SHP77 (cell line): ENCODE results near the gene NAPG.
"Not testable (repeated sequence)": the region's sequence is repeated elsewhere in the genome, so short reads cannot be mapped to it uniquely, and the experiment has no call there.

Experiments used
- DNase-seq, 2 experiments: peaks; one replicate each; lab custom pipeline; 2025; lab: John Stamatoyannopoulos, UW

Gene NAPG

GRCh38 chr18:10514601-10515000 lies 11.2 kb upstream of the NAPG start:
- DNase-seq: no peak

GRCh38 chr18:10515456-10515855 lies 10.4 kb upstream of the NAPG start:
- DNase-seq: no peak

- DNase-seq: no peak
Observed at GRCh38 chr18:10516078-10516477, 9.7 kb upstream of the NAPG start.

- DNase-seq: peak; percentile 58 to 61
Observed at GRCh38 chr18:10518595-10519255, 7.1 kb upstream of the NAPG start.

GRCh38 chr18:10519366-10519765 lies 6.5 kb upstream of the NAPG start:
- no peak for DNase-seq

- peak; percentile 68 to 83 for DNase-seq
Observed at GRCh38 chr18:10519999-10520935, 5.6 kb upstream of the NAPG start.

- DNase-seq: no peak
Observed at GRCh38 chr18:10521566-10521965, 4.3 kb upstream of the NAPG start.

- DNase-seq: no peak
Observed at GRCh38 chr18:10522574-10522973, 3.3 kb upstream of the NAPG start.

GRCh38 chr18:10523544-10523943 lies 2.3 kb upstream of the NAPG start:
- no peak for DNase-seq

- no peak for DNase-seq
Observed at GRCh38 chr18:10524507-10525370, 1.1 kb upstream of the NAPG start.

GRCh38 chr18:10525371-10525691 lies 496 bp upstream of the NAPG start:
- no peak for DNase-seq

GRCh38 chr18:10526561-10526949 lies 728 bp downstream of the NAPG start:
- DNase-seq: no peak

- no peak for DNase-seq
Observed at GRCh38 chr18:10528439-10528838, 2.6 kb downstream of the NAPG start.

GRCh38 chr18:10530002-10530401 lies 4.2 kb downstream of the NAPG start:
- DNase-seq: no peak

- DNase-seq: no peak
Observed at GRCh38 chr18:10530852-10531251, 5.0 kb downstream of the NAPG start.

GRCh38 chr18:10533111-10533510 lies 7.3 kb downstream of the NAPG start:
- no peak for DNase-seq

GRCh38 chr18:10536280-10536679 lies 10.5 kb downstream of the NAPG start:
- DNase-seq: no peak

- no peak for DNase-seq
Observed at GRCh38 chr18:10537765-10538164, 11.9 kb downstream of the NAPG start.

GRCh38 chr18:10539124-10539523 lies 13.3 kb downstream of the NAPG start:
- DNase-seq: not testable (repeated sequence)

- no peak for DNase-seq
Observed at GRCh38 chr18:10543277-10543676, 17.4 kb downstream of the NAPG start.

- DNase-seq: no peak
Observed at GRCh38 chr18:10544093-10544748, 18.4 kb downstream of the NAPG start.
